ENCODE results near the gene AGO3. TPM values are rescaled to one million over a fixed set of nuclear protein-coding genes. Genes with fewer than 3 reads are reported as not detected.

Gene AGO3
- total and polyA plus RNA-seq, 10 of the 15 experiments (the other 5 are each of a cell fraction or from before 2014, with no cell fraction given), result 3.9 to 35.2 (median 12.5) TPM

DNA sequence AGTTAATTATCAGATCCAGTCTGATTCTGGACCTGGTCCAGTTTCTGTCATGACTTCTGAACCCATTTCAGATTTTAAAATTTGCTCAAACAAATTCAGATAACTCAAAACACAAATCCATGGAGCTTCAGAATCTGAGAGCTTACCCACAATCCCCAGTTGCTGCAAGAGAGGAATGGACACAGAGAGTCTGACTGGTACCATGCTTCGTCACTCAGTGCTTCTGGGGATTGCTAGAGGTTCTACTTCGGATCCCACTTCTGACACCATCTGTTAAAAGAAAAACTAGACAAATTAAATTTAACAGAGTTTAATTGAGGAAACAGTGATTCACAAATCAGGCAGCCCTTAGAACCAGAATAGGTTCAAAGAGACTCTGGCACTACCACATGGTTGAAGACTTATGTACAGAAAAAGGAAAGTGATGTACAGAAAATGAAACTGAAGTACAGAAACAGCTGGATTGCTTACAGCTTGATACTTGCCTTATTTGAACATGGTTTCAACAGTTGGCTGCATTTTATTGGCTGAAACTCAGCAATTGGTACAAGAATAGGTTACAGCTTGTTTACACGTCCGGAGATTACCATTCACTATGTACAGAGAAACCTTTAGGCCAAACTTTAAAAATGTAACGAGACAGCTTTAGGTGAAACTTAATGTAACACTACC is 92.3 kb downstream of the AGO3 start (continued):
- peak; percentile 85 for TF ChIP-seq ZNF687 (IDR thresholded peaks at IDR 0.05)
- no peak for TF ChIP-seq SMAD5 (IDR thresholded peaks at IDR 0.05; ENCODE audit: low read depth)
- TF ChIP-seq IKZF1 (conservative IDR thresholded peaks at IDR 0.05), result no peak
- peak; percentile 83; the same call in 1 of the 2 replicates for TF ChIP-seq FOXM1 (IDR thresholded peaks at IDR 0.05; ENCODE audit: low read depth, low read length)
- 0 out of 3 replicates have a peak, but pooled peaks have one; percentile 42 for TF ChIP-seq POU2F2 (IDR thresholded peaks at IDR 0.05; ENCODE audit: borderline replicate concordance, low read depth, low read length)
- peak; percentile 35; the same call in 1 of the 2 replicates for TF ChIP-seq RUNX3 (IDR thresholded peaks at IDR 0.05; ENCODE audit: low read length)
- TF ChIP-seq, protein P1, sequence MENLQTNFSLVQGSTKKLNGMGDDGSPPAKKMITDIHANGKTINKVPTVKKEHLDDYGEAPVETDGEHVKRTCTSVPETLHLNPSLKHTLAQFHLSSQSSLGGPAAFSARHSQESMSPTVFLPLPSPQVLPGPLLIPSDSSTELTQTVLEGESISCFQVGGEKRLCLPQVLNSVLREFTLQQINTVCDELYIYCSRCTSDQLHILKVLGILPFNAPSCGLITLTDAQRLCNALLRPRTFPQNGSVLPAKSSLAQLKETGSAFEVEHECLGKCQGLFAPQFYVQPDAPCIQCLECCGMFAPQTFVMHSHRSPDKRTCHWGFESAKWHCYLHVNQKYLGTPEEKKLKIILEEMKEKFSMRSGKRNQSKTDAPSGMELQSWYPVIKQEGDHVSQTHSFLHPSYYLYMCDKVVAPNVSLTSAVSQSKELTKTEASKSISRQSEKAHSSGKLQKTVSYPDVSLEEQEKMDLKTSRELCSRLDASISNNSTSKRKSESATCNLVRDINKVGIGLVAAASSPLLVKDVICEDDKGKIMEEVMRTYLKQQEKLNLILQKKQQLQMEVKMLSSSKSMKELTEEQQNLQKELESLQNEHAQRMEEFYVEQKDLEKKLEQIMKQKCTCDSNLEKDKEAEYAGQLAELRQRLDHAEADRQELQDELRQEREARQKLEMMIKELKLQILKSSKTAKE (IDR thresholded peaks at IDR 0.05; ENCODE audit: low read depth, poor library complexity, severe bottlenecking), result peak; percentile 32
- TF ChIP-seq STAT3 (IDR thresholded peaks at IDR 0.05; ENCODE audit: low read depth, low read length), result no peak
- peak; percentile 38 for TF ChIP-seq MEF2B (IDR thresholded peaks at IDR 0.05; ENCODE audit: partially characterized antibody, poor library complexity, severe bottlenecking)
- TF ChIP-seq ATF3 (IDR thresholded peaks at IDR 0.05; ENCODE audit: borderline replicate concordance, extremely low read depth, low read depth, low read length), result no peak
- no peak for TF ChIP-seq NR2C1 (IDR thresholded peaks at IDR 0.05)
- TF ChIP-seq ZBED1 (IDR thresholded peaks at IDR 0.05; ENCODE audit: borderline replicate concordance), result no peak
- peak; percentile 51 for TF ChIP-seq KLF5 (IDR thresholded peaks at IDR 0.05; ENCODE audit: partially characterized antibody)
- TF ChIP-seq RB1 (IDR thresholded peaks at IDR 0.05; ENCODE audit: borderline replicate concordance), result no peak
- no peak for TF ChIP-seq BMI1 (IDR thresholded peaks at IDR 0.05; ENCODE audit: borderline replicate concordance)
- no peak for TF ChIP-seq ZNF622 (IDR thresholded peaks at IDR 0.05)
- TF ChIP-seq RFX5 (IDR thresholded peaks at IDR 0.05; ENCODE audit: low read depth, low read length), result no peak
- peak; percentile 65; the same call in 1 of the 2 replicates for TF ChIP-seq POLR2AphosphoS5 (IDR thresholded peaks at IDR 0.05; ENCODE audit: low read length)
- no peak for TF ChIP-seq HDAC6 (IDR thresholded peaks at IDR 0.05; ENCODE audit: unreplicated experiment)
- no peak for TF ChIP-seq BCL11A (IDR thresholded peaks at IDR 0.05; ENCODE audit: low read depth, low read length)
- TF ChIP-seq MTA3 (IDR thresholded peaks at IDR 0.05; ENCODE audit: borderline replicate concordance, low read length), result 0 out of 2 replicates have a peak, but pooled peaks have one; percentile 27
- TF ChIP-seq NFIC (IDR thresholded peaks at IDR 0.05; ENCODE audit: low read depth, low read length), result peak; percentile 46
- no peak for TF ChIP-seq NRF1 (conservative IDR thresholded peaks at IDR 0.05; ENCODE audit: low read depth, low read length)
- no peak for TF ChIP-seq MTA2 (IDR thresholded peaks at IDR 0.05; ENCODE audit: low read depth)
- TF ChIP-seq ZNF207 (IDR thresholded peaks at IDR 0.05; ENCODE audit: borderline replicate concordance), result no peak
- no peak for TF ChIP-seq KAT2A (conservative IDR thresholded peaks at IDR 0.05; ENCODE audit: control insufficient read depth, low read depth, low read length)
- no peak for TF ChIP-seq ZNF24 (IDR thresholded peaks at IDR 0.05)
